ENCODE results near the gene CENPF.
"Not testable (repeated sequence)": the region's sequence is repeated elsewhere in the genome, so short reads cannot be mapped to it uniquely, and the experiment has no call there.

Gene CENPF

DNA sequence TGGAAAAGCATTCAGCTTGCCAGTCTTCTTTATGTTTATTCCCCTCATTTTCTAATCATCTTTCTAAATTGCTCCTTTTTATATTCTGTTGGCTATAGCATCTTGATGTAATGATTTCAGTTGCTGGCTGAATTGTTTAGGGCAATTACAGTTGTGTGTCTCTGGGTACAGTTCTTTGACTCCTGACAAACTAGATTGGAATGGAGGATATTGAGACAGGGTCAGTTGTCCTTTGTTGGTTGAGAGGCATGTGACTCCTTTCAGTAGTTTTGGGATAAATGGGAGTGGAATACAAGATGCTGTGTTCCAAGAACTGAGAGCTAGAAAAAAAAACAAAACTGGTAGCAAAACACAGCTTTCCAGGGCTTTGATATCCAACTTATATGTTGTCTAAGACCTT, 1.5 kb downstream of the CENPF start:
- TF ChIP-seq EZH2phosphoT487 (IDR thresholded peaks at IDR 0.05; ENCODE audit: low read depth): no peak
- TF ChIP-seq, protein P1, sequence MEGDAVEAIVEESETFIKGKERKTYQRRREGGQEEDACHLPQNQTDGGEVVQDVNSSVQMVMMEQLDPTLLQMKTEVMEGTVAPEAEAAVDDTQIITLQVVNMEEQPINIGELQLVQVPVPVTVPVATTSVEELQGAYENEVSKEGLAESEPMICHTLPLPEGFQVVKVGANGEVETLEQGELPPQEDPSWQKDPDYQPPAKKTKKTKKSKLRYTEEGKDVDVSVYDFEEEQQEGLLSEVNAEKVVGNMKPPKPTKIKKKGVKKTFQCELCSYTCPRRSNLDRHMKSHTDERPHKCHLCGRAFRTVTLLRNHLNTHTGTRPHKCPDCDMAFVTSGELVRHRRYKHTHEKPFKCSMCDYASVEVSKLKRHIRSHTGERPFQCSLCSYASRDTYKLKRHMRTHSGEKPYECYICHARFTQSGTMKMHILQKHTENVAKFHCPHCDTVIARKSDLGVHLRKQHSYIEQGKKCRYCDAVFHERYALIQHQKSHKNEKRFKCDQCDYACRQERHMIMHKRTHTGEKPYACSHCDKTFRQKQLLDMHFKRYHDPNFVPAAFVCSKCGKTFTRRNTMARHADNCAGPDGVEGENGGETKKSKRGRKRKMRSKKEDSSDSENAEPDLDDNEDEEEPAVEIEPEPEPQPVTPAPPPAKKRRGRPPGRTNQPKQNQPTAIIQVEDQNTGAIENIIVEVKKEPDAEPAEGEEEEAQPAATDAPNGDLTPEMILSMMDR (IDR thresholded peaks at IDR 0.05; ENCODE audit: low read depth, low read length): no peak

DNA sequence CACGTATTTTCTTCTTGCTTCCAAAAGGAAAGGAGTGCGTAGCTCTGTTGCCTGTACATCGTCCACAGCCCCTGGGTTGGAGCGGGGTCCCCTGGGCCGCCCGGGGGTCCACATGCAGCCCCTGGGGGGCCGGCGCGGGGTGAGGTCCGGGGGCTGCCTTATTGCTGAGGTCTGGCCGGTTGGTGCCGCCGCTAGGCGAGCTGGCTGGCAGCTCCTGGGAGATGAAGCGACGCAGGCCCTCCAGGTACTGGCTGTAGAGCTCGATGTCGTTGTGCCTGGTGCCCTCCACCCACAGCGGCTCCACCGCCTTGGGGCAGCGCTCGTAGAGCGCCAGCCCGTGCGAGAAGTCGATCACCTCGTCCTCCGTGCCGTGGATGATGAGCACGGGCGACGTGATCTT, 2.5 kb downstream of the CENPF start:
- not testable (repeated sequence) for H3K9me3 ChIP-seq (ENCODE audit: insufficient read depth, low read length); H3K27me3 ChIP-seq (ENCODE audit: low read depth, low read length); H3K4me2 ChIP-seq (ENCODE audit: low read length); H3K36me3 ChIP-seq (replicated peaks; ENCODE audit: low read depth, low read length); H3K9ac ChIP-seq (ENCODE audit: low read length); H2AFZ ChIP-seq (ENCODE audit: low read depth, low read length); H3K27ac ChIP-seq (ENCODE audit: low read length); H3K4me3 ChIP-seq (ENCODE audit: low read length)
- H3K79me2 ChIP-seq (ENCODE audit: low read length): peaks cover 75% of the 10 kb centered on the region
- H4K20me1 ChIP-seq (ENCODE audit: insufficient read depth, low read length): peaks cover 13% of the 10 kb centered on the region; the same call in 1 of the 2 replicates
- peaks cover 19% of the 10 kb centered on the region for H3K4me1 ChIP-seq (ENCODE audit: low read length)

More for the DNA sequence above, 1.5 kb downstream of the CENPF start:
- H4K20me1 ChIP-seq (ENCODE audit: insufficient read depth, low read length): peaks cover 5% of the 10 kb centered on the region; the same call in 1 of the 2 replicates
- peak overlapping the region; percentile 84 for H3K4me2 ChIP-seq (ENCODE audit: low read length)
- no peak overlapping the region for H2AFZ ChIP-seq (ENCODE audit: low read depth, low read length)
- H3K4me1 ChIP-seq (ENCODE audit: low read length): peaks cover 15% of the 10 kb centered on the region
- H3K9me3 ChIP-seq (ENCODE audit: insufficient read depth, low read length): no peaks in the 10 kb centered on the region
- no peak overlapping the region for H3K27ac ChIP-seq (ENCODE audit: low read length)
- peaks cover 65% of the 10 kb centered on the region for H3K79me2 ChIP-seq (ENCODE audit: low read length)
- peaks cover 7% of the 10 kb centered on the region for H3K36me3 ChIP-seq (replicated peaks; ENCODE audit: low read depth, low read length)
- H3K4me3 ChIP-seq (ENCODE audit: low read length): peak overlapping the region; percentile 82
- H3K27me3 ChIP-seq (ENCODE audit: low read depth, low read length): no peaks in the 10 kb centered on the region
- H3K9ac ChIP-seq (ENCODE audit: low read length): peak overlapping the region; percentile 83

DNA sequence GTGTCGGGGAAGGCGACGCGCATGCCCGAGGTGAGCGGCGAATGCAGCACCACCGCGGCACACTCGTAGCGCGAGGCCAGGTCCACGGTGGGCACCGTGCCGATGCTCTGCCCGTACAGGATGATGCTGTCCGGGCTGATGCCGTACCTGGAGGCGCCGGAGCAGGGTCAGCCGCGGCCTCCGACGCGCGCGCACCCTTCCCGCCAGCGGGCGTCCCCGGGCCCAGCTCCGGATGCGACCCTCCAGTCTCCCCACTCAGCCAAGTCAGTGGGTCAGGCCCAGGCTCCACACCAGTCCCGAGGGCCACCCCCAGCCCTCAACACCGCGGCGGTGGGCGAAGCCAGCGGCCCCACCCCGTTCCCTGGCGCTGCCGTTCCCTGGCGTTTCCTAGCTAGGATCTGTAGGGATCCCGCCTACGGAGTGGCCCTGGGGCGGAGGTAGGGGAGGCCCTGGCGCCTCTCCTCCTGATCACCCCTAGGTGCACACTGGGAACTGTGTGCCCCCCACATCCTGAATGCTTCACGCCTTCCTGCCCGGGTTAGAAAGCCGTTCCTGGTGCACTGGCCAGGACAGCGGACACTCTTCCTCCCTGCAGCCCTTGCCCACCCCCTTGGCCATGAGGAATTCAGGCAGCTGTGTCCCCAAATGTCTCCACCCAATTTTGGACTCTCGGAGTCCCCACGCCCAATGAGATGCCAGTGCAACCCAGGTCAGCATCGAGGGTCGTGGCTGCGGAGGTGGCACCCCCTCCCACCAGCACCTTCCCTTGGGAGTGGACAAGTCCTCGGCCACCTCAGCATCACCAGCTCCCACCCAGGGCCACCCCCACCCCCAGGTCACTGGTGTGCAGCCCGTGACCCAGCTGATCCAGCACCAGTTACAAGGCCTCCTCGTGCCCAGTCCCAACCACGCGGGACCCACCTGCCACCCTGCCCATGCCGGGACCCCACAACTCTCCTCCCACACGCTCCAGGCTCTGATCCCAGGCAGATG, 3.2 kb downstream of the CENPF start:
- H3K27ac ChIP-seq (ENCODE audit: low read length); H3K9ac ChIP-seq (ENCODE audit: low read length); H3K4me2 ChIP-seq (ENCODE audit: low read length); H3K4me3 ChIP-seq (ENCODE audit: low read length); H3K27me3 ChIP-seq (ENCODE audit: low read depth, low read length); H2AFZ ChIP-seq (ENCODE audit: low read depth, low read length); H3K36me3 ChIP-seq (replicated peaks; ENCODE audit: low read depth, low read length); H3K9me3 ChIP-seq (ENCODE audit: insufficient read depth, low read length): not testable (repeated sequence)
- Histone ChIP-seq H3K4me1 (ENCODE audit: low read length) (peaks cover 19% of the 10 kb centered on the region), H4K20me1 (ENCODE audit: insufficient read depth, low read length) (peaks cover 20% of the 10 kb centered on the region), H3K79me2 (ENCODE audit: low read length) (peaks cover 82% of the 10 kb centered on the region)

DNA sequence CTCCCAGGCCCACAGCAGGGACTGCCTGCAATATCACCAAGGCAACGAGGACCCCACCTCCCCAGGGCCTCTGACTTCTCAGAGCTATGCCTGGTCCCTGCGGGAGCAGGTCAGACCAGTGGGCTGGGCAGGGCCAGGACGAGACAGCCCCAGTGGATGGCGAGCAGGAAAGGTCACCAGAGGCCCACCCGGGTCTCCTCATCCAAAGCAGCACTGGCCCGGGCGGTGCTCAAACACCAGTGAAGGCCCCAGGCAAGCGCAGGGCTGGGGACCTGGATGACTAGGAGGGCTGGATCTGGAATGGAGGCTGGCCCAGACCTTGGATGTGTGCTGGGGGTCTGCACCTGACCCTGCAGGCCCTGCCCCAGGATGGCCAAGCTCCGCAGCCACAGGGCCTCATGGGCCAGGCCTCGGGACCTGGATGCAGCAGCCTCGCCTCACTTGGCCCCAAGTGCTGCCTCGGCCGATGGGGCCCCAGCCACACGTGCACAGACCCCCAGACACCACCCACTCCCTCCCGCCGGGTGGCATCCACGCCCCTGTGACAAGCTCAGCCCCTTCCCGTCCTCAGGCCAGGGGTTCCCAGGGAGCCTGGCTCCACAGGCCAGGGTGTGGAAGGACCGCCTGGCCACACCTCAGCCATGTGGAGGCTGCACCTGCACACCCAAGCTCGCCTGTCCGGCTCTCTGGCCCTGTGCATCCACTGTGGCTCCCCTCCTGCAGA, 4.7 kb downstream of the CENPF start:
- peaks cover 96% of the 10 kb centered on the region for H3K79me2 ChIP-seq (ENCODE audit: low read length)
- not testable (repeated sequence) for H2AFZ ChIP-seq (ENCODE audit: low read depth, low read length); H3K4me2 ChIP-seq (ENCODE audit: low read length); H3K36me3 ChIP-seq (replicated peaks; ENCODE audit: low read depth, low read length); H3K27me3 ChIP-seq (ENCODE audit: low read depth, low read length); H3K4me3 ChIP-seq (ENCODE audit: low read length); H3K9ac ChIP-seq (ENCODE audit: low read length); H3K9me3 ChIP-seq (ENCODE audit: insufficient read depth, low read length); H3K27ac ChIP-seq (ENCODE audit: low read length)
- peaks cover 33% of the 10 kb centered on the region for H4K20me1 ChIP-seq (ENCODE audit: insufficient read depth, low read length)
- H3K4me1 ChIP-seq (ENCODE audit: low read length): peaks cover 13% of the 10 kb centered on the region

DNA sequence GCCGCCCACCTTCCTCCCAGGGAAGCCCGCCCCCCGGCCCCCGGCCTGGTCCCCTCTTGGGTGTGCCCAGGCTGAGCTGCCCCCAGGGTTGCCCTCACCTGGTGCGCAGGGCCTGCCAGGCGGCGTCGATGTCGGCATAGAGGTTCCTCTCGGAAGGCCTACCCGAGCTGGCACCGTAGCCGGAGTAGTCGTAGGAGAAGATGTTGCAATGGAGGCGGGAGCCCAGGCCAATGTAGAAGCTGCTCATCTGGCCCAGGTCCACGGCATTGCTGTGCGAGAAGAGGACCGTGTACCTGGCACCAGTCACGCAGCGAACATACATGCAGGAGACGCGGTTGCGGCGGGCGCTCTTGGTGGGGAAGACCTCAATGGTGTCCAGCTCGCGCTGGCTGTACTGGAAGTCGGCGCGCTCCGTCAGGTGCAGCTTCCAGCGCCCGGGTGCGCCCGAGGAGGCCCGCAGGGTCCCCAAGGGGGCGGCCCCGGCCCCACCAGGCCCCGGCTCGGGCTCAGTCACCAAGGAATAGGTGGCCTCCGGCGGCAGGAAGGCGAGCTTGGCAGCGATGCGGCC, 5.3 kb downstream of the CENPF start:
- H3K4me3 ChIP-seq (ENCODE audit: low read length): not testable (repeated sequence)

DNA sequence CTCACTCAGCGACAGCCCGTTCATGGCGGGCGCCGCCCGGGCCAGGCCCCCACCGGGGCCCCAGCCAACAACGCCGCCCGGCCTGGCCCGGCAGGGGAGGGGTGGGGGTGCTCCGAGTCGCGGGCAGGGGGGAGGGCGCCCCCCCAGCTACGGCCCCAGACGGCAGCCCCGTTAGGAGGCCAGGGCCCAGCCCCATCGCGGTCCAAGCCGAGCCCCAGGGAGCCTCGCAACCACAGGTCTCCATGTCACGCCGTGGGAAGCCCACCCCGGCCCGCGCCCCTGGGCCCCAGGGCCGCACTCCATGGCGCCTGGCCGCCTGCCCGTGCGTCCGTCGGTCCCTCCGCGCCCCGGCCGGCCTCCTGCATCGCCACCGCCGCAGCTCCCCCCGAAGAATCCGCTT, 5.8 kb downstream of the CENPF start:
- H3K36me3 ChIP-seq (replicated peaks; ENCODE audit: low read depth, low read length); H3K9me3 ChIP-seq (ENCODE audit: insufficient read depth, low read length); H3K27ac ChIP-seq (ENCODE audit: low read length); H3K4me3 ChIP-seq (ENCODE audit: low read length); H3K4me2 ChIP-seq (ENCODE audit: low read length); H3K27me3 ChIP-seq (ENCODE audit: low read depth, low read length); H2AFZ ChIP-seq (ENCODE audit: low read depth, low read length); H3K9ac ChIP-seq (ENCODE audit: low read length): not testable (repeated sequence)
- H3K4me1 ChIP-seq (ENCODE audit: low read length): peaks cover 13% of the 10 kb centered on the region
- peaks cover 100% of the 10 kb centered on the region for H3K79me2 ChIP-seq (ENCODE audit: low read length)
- peaks cover 43% of the 10 kb centered on the region for H4K20me1 ChIP-seq (ENCODE audit: insufficient read depth, low read length)

More for the DNA sequence above, 5.3 kb downstream of the CENPF start:
- Histone ChIP-seq H3K79me2 (ENCODE audit: low read length) (peaks cover 100% of the 10 kb centered on the region), H3K4me1 (ENCODE audit: low read length) (peaks cover 13% of the 10 kb centered on the region), H4K20me1 (ENCODE audit: insufficient read depth, low read length) (peaks cover 39% of the 10 kb centered on the region)
- not testable (repeated sequence) for H3K36me3 ChIP-seq (replicated peaks; ENCODE audit: low read depth, low read length); H3K27ac ChIP-seq (ENCODE audit: low read length); H3K4me2 ChIP-seq (ENCODE audit: low read length); H3K9ac ChIP-seq (ENCODE audit: low read length); H2AFZ ChIP-seq (ENCODE audit: low read depth, low read length); H3K9me3 ChIP-seq (ENCODE audit: insufficient read depth, low read length); H3K27me3 ChIP-seq (ENCODE audit: low read depth, low read length)
